Bone marrow (tissue), 2 donors: ENCODE measurements around the gene KLHL4.
"Not testable (repeated sequence)": the region's sequence is repeated elsewhere in the genome, so short reads cannot be mapped to it uniquely, and the experiment has no call there.

ENCODE experiments used
- DNase-seq, 2 donors: peaks; one replicate each; lab custom pipeline; 2025; lab: John Stamatoyannopoulos, UW

The KLHL4 gene

GRCh38 chrX:87517571-87518141 is at the start of gene KLHL4:
Gene KLHL4, plus strand, starts transcription at chrX:87517802. Its CDS starts 92 bp downstream, at chrX:87517894.
- DNase-seq, result no peak

GRCh38 chrX:87468941-87469340 is 48.7 kb upstream of the KLHL4 start:
- no peak for DNase-seq

- DNase-seq, result no peak
Measured at GRCh38 chrX:87475793-87476192, 41.8 kb upstream of the KLHL4 start.

GRCh38 chrX:87478703-87479102 is 38.9 kb upstream of the KLHL4 start:
- not testable (repeated sequence) for DNase-seq

GRCh38 chrX:87489071-87489470 is 28.5 kb upstream of the KLHL4 start:
- DNase-seq, result no peak

GRCh38 chrX:87515836-87516235 is 1.8 kb upstream of the KLHL4 start:
- DNase-seq, result no peak

- DNase-seq, result no peak
Measured at GRCh38 chrX:87516717-87517121, 883 bp upstream of the KLHL4 start.

- DNase-seq, result no peak
Measured at GRCh38 chrX:87518504-87518903, 902 bp downstream of the KLHL4 start.

GRCh38 chrX:87525771-87526229 is 8.2 kb downstream of the KLHL4 start:
- DNase-seq, result no peak

GRCh38 chrX:87526281-87526680 is 8.7 kb downstream of the KLHL4 start:
- no peak for DNase-seq

- no peak for DNase-seq
Measured at GRCh38 chrX:87528487-87528886, 10.9 kb downstream of the KLHL4 start.

- no peak for DNase-seq
Measured at GRCh38 chrX:87571964-87572363, 54.4 kb downstream of the KLHL4 start.

GRCh38 chrX:87572901-87573300 is 55.3 kb downstream of the KLHL4 start:
- DNase-seq, result no peak

- DNase-seq, result no peak
Measured at GRCh38 chrX:87578978-87579377, 61.4 kb downstream of the KLHL4 start.

- DNase-seq, result no peak
Measured at GRCh38 chrX:87580862-87581261, 63.3 kb downstream of the KLHL4 start.

- DNase-seq, result no peak
Measured at GRCh38 chrX:87582453-87582852, 64.9 kb downstream of the KLHL4 start.

GRCh38 chrX:87583679-87584078 is 66.1 kb downstream of the KLHL4 start:
- DNase-seq, result no peak

- DNase-seq, result no peak
Measured at GRCh38 chrX:87616371-87616770, 98.8 kb downstream of the KLHL4 start.

- DNase-seq, result no peak
Measured at GRCh38 chrX:87621697-87622096, 104.1 kb downstream of the KLHL4 start.

- no peak for DNase-seq
Measured at GRCh38 chrX:87626996-87627395, 109.4 kb downstream of the KLHL4 start.

- no peak for DNase-seq
Measured at GRCh38 chrX:87634361-87634760, 116.8 kb downstream of the KLHL4 start.

- no peak for DNase-seq
Measured at GRCh38 chrX:87636533-87636932, 118.9 kb downstream of the KLHL4 start.

GRCh38 chrX:87641439-87641838 is 123.8 kb downstream of the KLHL4 start:
- not testable (repeated sequence) for DNase-seq

GRCh38 chrX:87661761-87662160 is 144.2 kb downstream of the KLHL4 start:
- no peak for DNase-seq
